Middle frontal gyrus (tissue), 1 donor: ENCODE data around the gene RANBP1.

Experiments used
- DNase-seq: peaks from one replicate; pipeline ENCODE4 v3.0.0-alpha.2; 2015; ENCODE audit warnings: low spot score; ENCODE audit errors: extremely low spot score

RANBP1 gene

GRCh38 chr22:20088263-20088648 is 27.6 kb upstream of the RANBP1 start:
- DNase-seq: no peak

- no peak for DNase-seq
These were observed 26.5 kb upstream of the RANBP1 start for GRCh38 chr22:20089226-20089976.

- DNase-seq: no peak
These were observed 25.8 kb upstream of the RANBP1 start for GRCh38 chr22:20089977-20090729.

GRCh38 chr22:20090730-20091240 is 25.1 kb upstream of the RANBP1 start:
- DNase-seq: no peak

- no peak for DNase-seq
These were observed 24.0 kb upstream of the RANBP1 start for GRCh38 chr22:20091690-20092476.

GRCh38 chr22:20092477-20092854 is 23.4 kb upstream of the RANBP1 start:
- no peak for DNase-seq

GRCh38 chr22:20093418-20094196 is 22.3 kb upstream of the RANBP1 start:
- DNase-seq: no peak

- no peak for DNase-seq
These were observed 21.6 kb upstream of the RANBP1 start for GRCh38 chr22:20094197-20094807.

- DNase-seq: no peak
These were observed 20.4 kb upstream of the RANBP1 start for GRCh38 chr22:20095521-20095920.

- DNase-seq: no peak
These were observed 19.1 kb upstream of the RANBP1 start for GRCh38 chr22:20096574-20097420.

- no peak for DNase-seq
These were observed 16.7 kb upstream of the RANBP1 start for GRCh38 chr22:20099099-20099711.

GRCh38 chr22:20101638-20102037 is 14.3 kb upstream of the RANBP1 start:
- no peak for DNase-seq

- no peak for DNase-seq
These were observed 13.6 kb upstream of the RANBP1 start for GRCh38 chr22:20102203-20102780.

GRCh38 chr22:20105456-20106204 is 10.3 kb upstream of the RANBP1 start:
- DNase-seq: no peak

GRCh38 chr22:20106205-20106848 is 9.6 kb upstream of the RANBP1 start:
- no peak for DNase-seq

- DNase-seq: no peak
These were observed 9.1 kb upstream of the RANBP1 start for GRCh38 chr22:20106849-20107237.

GRCh38 chr22:20107471-20107901 is 8.4 kb upstream of the RANBP1 start:
- DNase-seq: no peak
